Activated CD8-positive, alpha-beta T cell treated with anti-CD3 and anti-CD28 coated beads for 36 hours (primary cell): ENCODE results near the gene HELZ. TPM values are rescaled to one million over a fixed set of nuclear protein-coding genes. Genes with fewer than 3 reads are reported as not detected.
A peak's percentile ranks its signal among the peaks of the same experiment; 100 is the strongest.

Source experiments
- ATAC-seq: fragments of 200-7000 bp; cut with Tn5 transposase; one replicate; pipeline ENCODE4 v1.10.0; 2021; ENCODE audit warnings: mild to moderate bottlenecking, moderate library complexity
- CTCF ChIA-PET: fragments of 350-600 bp; sonication (Branson Sonifier 250); formaldehyde crosslinking; loops from one replicate; lab custom pipeline; 2021; ENCODE audit warnings: antibody characterized with exemption; lab: Charles Lee
- POLR2A ChIA-PET: fragments of 350-600 bp; sonication (Branson Sonifier 250); formaldehyde crosslinking; loops from one replicate; lab custom pipeline; 2021; ENCODE audit warnings: antibody characterized with exemption; lab: Charles Lee
- DNase-seq: peaks from one replicate; pipeline ENCODE4 v3.0.0-alpha.2; 2020
- H3K27ac Mint-ChIP-seq: one replicate; pipeline ENCODE4 v1.8.0; 2021; ENCODE audit warnings: mild to moderate bottlenecking, mixed read lengths
- H3K27me3 Mint-ChIP-seq: one replicate; pipeline ENCODE4 v1.8.0; 2021; ENCODE audit warnings: mixed read lengths
- H3K36me3 Mint-ChIP-seq: one replicate; pipeline ENCODE4 v1.8.0; 2021; ENCODE audit warnings: low read depth, mixed read lengths
- H3K4me1 Mint-ChIP-seq: one replicate; pipeline ENCODE4 v1.8.0; 2021; ENCODE audit warnings: low read depth, mixed read lengths
- H3K4me3 Mint-ChIP-seq: one replicate; pipeline ENCODE4 v1.8.0; 2021; ENCODE audit warnings: mild to moderate bottlenecking, moderate library complexity, mixed read lengths
- H3K9me3 Mint-ChIP-seq: one replicate; pipeline ENCODE4 v1.8.0; 2021; ENCODE audit warnings: mixed read lengths
- intact Hi-C: fragments of 100-400 bp; cut with micrococcal nuclease; formaldehyde crosslinking; loops from one replicate; pipeline ENCODE4 v1.10.0; 2022
- total RNA-seq, 2 experiments: library from RNA; stranded (reverse); gene quantifications; one replicate each; pipeline ENCODE4 v1.2.3, GENCODE V29; 2021
- TF ChIP-seq, protein P1 (sequence below): fragments of 200-600 bp; IDR thresholded peaks from one replicate; pipeline ENCODE4 v1.8.0; 2022; ENCODE audit warnings: antibody characterized with exemption, mild to moderate bottlenecking

The HELZ gene
- total RNA-seq, 2 experiments from 2014 or later: 74.4 to 74.9 TPM

DNA sequence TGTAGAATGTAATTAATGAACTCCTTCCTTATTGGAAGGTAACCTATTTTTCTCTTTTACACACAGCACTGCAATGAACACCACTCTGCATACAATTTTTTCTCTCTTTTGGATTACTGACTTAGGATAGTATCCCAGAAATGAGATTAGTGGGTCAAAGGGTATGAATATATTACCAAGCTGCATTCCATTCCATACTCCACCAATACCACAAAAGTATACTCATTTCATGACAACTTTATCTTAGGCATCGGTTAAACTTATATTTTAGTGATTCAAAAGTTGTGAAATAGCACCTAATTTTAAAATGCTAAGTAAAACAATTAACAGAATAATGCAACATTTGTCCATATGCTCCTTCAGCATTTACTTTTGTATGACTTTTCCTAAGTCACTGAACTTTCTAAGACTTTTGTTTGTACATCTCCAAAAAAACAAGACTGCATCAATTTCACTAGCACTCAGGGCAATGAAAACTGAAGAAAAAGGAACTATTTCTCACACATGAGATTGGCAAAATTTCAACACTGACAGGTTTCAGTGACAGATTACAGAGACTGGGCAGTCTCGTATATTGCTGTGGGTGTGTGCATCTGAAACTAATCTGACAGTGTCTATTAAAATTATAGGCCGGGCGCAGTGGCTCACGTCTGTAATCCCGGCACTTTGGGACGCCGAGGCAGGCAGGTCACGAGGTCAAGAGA is 32.1 kb downstream of the HELZ start:
- TF ChIP-seq, protein P1, sequence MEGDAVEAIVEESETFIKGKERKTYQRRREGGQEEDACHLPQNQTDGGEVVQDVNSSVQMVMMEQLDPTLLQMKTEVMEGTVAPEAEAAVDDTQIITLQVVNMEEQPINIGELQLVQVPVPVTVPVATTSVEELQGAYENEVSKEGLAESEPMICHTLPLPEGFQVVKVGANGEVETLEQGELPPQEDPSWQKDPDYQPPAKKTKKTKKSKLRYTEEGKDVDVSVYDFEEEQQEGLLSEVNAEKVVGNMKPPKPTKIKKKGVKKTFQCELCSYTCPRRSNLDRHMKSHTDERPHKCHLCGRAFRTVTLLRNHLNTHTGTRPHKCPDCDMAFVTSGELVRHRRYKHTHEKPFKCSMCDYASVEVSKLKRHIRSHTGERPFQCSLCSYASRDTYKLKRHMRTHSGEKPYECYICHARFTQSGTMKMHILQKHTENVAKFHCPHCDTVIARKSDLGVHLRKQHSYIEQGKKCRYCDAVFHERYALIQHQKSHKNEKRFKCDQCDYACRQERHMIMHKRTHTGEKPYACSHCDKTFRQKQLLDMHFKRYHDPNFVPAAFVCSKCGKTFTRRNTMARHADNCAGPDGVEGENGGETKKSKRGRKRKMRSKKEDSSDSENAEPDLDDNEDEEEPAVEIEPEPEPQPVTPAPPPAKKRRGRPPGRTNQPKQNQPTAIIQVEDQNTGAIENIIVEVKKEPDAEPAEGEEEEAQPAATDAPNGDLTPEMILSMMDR: no peak
- intact Hi-C loops: no loop called here
- CTCF ChIA-PET: interaction anchor here (1.7 kb wide), 1 partner anchor 9 kb away, joined by 6 read pairs; no protein-coding TSS in a partner anchor
- DNase-seq: no peak
- Mint-ChIP-seq H3K36me3 (peaks cover 28% of the 10 kb centered on the region), H3K4me1 (peaks cover 34% of the 10 kb centered on the region), H3K27ac (peak overlapping the region; percentile 8), H3K4me3 (no peak overlapping the region), H3K9me3 (no peaks in the 10 kb centered on the region), H3K27me3 (no peaks in the 10 kb centered on the region)
- no peak for ATAC-seq
- POLR2A ChIA-PET: no interaction called here

DNA sequence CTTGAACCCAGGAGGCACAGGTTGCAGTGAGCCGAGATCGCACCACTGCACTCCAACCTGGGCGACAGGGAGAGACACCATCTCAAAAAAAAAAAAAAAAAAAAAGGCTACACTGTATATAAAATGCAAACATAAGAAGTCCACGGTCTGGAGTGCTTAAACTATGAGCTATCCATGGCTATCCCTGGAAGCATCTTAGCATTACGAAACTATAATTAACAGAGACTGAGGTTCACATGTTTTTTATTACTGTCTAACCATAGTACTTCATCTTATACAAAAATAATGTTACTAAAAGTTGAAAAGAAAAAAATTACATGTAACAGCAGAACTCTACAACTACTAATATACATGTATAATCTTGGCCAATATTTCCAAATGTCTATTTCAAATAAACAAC is 32.8 kb downstream of the HELZ start:
- ChIA-PET CTCF (interaction anchor here (1.7 kb wide), 1 partner anchor 9 kb away, joined by 6 read pairs; no protein-coding TSS in a partner anchor), POLR2A (no interaction called here)
- ATAC-seq (no peak), DNase-seq (no peak)
- Mint-ChIP-seq H3K9me3 (no peaks in the 10 kb centered on the region), H3K4me1 (peaks cover 36% of the 10 kb centered on the region), H3K27me3 (no peaks in the 10 kb centered on the region), H3K27ac (no peak overlapping the region), H3K4me3 (no peak overlapping the region), H3K36me3 (peaks cover 29% of the 10 kb centered on the region)
- TF ChIP-seq, protein P1: no peak
- intact Hi-C loops: no loop called here

DNA sequence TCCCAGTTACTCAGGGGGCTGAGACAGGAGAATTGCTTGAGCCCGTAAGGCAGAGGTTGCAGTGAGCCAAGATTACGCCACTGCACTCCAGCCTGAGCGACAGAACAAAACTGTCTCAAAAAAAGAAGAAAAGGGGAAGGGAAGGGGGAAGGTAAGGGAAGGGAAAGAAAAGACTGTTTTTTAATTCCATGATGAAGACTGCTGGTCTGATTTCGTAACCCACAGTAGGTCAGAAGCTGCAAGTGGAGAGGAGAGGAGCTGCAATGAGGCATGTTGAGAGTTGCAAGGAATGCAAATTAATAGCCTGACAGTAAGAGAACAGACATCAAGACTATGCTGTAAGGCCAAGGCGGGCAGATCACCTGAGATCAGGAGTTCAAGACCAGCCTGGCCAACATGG is 33.3 kb downstream of the HELZ start:
- no peak overlapping the region for H3K4me3 Mint-ChIP-seq
- H3K27ac Mint-ChIP-seq: no peak overlapping the region

DNA sequence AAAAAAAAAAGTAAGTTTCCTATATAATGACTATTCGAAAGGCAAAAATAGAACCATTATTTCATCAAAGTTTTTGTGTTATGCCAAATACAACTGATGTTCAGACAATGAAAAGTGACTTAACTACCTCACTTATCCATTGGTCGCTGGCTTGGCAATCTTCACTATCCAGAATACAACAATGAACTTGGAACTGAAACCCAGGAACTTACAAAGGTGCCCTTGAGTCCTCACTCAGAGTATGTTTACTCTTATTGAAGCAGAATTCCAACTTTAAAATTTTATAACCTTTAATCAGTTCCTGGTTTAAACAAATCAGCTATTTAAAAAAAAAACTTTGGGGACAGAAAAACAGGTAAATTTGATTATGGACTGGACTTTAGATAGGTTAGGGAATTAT is 34.1 kb downstream of the HELZ start:
- Mint-ChIP-seq H3K27me3 (no peaks in the 10 kb centered on the region), H3K4me3 (no peak overlapping the region), H3K27ac (no peak overlapping the region), H3K9me3 (no peaks in the 10 kb centered on the region), H3K4me1 (peaks cover 36% of the 10 kb centered on the region), H3K36me3 (peaks cover 29% of the 10 kb centered on the region)
- TF ChIP-seq, protein P1: no peak
- ChIA-PET POLR2A (no interaction called here), CTCF (no interaction called here)
- no peak for ATAC-seq
- intact Hi-C loops: no loop called here
- no peak for DNase-seq

More for the DNA sequence above, 33.3 kb downstream of the HELZ start:
- CTCF ChIA-PET: interaction anchor here (1.7 kb wide), 1 partner anchor 10 kb away, joined by 6 read pairs; no protein-coding TSS in a partner anchor
- intact Hi-C loops: no loop called here
- Mint-ChIP-seq H3K9me3 (no peaks in the 10 kb centered on the region), H3K4me1 (peaks cover 36% of the 10 kb centered on the region), H3K36me3 (peaks cover 29% of the 10 kb centered on the region), H3K27me3 (no peaks in the 10 kb centered on the region)
- no peak for ATAC-seq
- POLR2A ChIA-PET: no interaction called here
- no peak for DNase-seq
- TF ChIP-seq, protein P1: no peak

DNA sequence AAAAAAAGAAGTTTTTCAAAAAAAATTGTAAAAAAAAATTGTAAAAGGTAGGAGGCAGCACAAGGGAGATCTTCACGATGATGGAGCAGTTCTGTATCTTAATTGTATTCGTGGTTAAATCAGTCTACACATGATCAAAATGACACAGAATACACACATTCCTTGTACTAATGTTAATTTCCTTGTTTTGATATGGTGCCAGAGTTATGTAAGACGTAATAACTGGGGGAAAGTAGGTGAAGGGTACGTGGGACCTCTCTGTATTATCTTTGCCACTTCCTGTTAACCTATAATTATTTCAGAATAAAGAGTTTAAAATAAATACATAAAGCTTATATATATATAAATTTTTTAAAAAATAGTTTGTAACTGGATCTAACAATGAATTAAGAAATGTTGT is 36.8 kb downstream of the HELZ start:
- intact Hi-C loops: no loop called here
- no peak overlapping the region for H3K27ac Mint-ChIP-seq
- H3K4me1 Mint-ChIP-seq: peaks cover 38% of the 10 kb centered on the region
- H3K4me3 Mint-ChIP-seq: no peak overlapping the region
- TF ChIP-seq, protein P1: no peak
- ATAC-seq: no peak
- peaks cover 23% of the 10 kb centered on the region for H3K36me3 Mint-ChIP-seq
- POLR2A ChIA-PET: no interaction called here
- no peaks in the 10 kb centered on the region for H3K27me3 Mint-ChIP-seq
- DNase-seq: no peak
- H3K9me3 Mint-ChIP-seq: no peaks in the 10 kb centered on the region
- CTCF ChIA-PET: interaction anchor here (0.8 kb wide), 1 partner anchor 13 kb away, joined by 3 read pairs; no protein-coding TSS in a partner anchor
